DOHH2 (cell line): ENCODE data around the gene HCCS.

ENCODE experiments used
- H3F3A ChIP-seq: fragments of 200-600 bp; sonication (generic), shearing (Covaris generic); 2 replicates; pipeline ENCODE4 v1.6.0; 2016; ENCODE audit warnings: antibody characterized with exemption, mild to moderate bottlenecking; ENCODE audit not compliant: control insufficient read depth, insufficient read depth
- H3K27ac ChIP-seq: fragments of 200-600 bp; sonication (generic); 2 replicates; pipeline ENCODE4 v1.5.1; 2014; ENCODE audit warnings: low read depth, mild to moderate bottlenecking, low read length, moderate library complexity
- H3K27me3 ChIP-seq: fragments of 200-600 bp; sonication (generic); 2 replicates; pipeline ENCODE4 v1.6.1; 2014; ENCODE audit warnings: mild to moderate bottlenecking, low read length, mixed read lengths; ENCODE audit not compliant: control insufficient read depth
- H3K36me3 ChIP-seq: fragments of 200-600 bp; sonication (generic); 2 replicates; pipeline ENCODE4 v1.6.1; 2014; ENCODE audit warnings: mild to moderate bottlenecking, low read length, moderate library complexity, mixed read lengths; ENCODE audit not compliant: control insufficient read depth
- H3K4me1 ChIP-seq: fragments of 200-600 bp; sonication (generic); 2 replicates; pipeline ENCODE4 v1.6.1; 2014; ENCODE audit warnings: mild to moderate bottlenecking, low read length, mixed read lengths; ENCODE audit not compliant: control insufficient read depth
- H3K4me2 ChIP-seq: fragments of 200-600 bp; sonication (generic); 2 replicates; pipeline ENCODE4 v1.6.0; 2014; ENCODE audit warnings: mild to moderate bottlenecking, low read length, moderate library complexity
- H3K4me3 ChIP-seq: fragments of 200-600 bp; sonication (generic); 2 replicates; pipeline ENCODE4 v1.5.1; 2014; ENCODE audit warnings: mild to moderate bottlenecking, low read length, mixed read lengths
- H3K79me2 ChIP-seq: fragments of 200-600 bp; sonication (generic); 2 replicates; pipeline ENCODE4 v1.6.1; 2014; ENCODE audit warnings: mild to moderate bottlenecking, low read length, mixed read lengths; ENCODE audit not compliant: control insufficient read depth
- H3K9me2 ChIP-seq: fragments of 200-600 bp; sonication (generic); replicated peaks from 2 replicates; pipeline ENCODE4 v1.6.1; 2014; ENCODE audit warnings: mild to moderate bottlenecking, low read length, mixed read lengths; ENCODE audit not compliant: control insufficient read depth
- H3K9me3 ChIP-seq: fragments of 200-600 bp; sonication (generic); 2 replicates; pipeline ENCODE4 v1.6.1; 2014; ENCODE audit warnings: antibody characterized with exemption, low read length, mixed read lengths; ENCODE audit not compliant: control insufficient read depth, insufficient read depth
- H4K20me1 ChIP-seq: fragments of 200-600 bp; sonication (generic); 2 replicates; pipeline ENCODE4 v1.6.0; 2014; ENCODE audit warnings: low read depth, mild to moderate bottlenecking, antibody characterized with exemption, low read length, moderate library complexity; ENCODE audit not compliant: control insufficient read depth, insufficient read depth
- EZH2phosphoT487 ChIP-seq: fragments of 200-600 bp; sonication (generic); IDR thresholded peaks from 2 replicates; pipeline ENCODE4 v1.6.1; 2017; ENCODE audit warnings: borderline replicate concordance, mild to moderate bottlenecking, antibody characterized with exemption, low read length, moderate library complexity, mixed read lengths
- TF ChIP-seq, protein P1 (sequence below): fragments of 200-600 bp; sonication (generic); IDR thresholded peaks from one replicate; pipeline ENCODE4 v1.5.1; 2014; ENCODE audit warnings: antibody characterized with exemption, mild to moderate bottlenecking, low read depth, low read length; ENCODE audit not compliant: poor library complexity, severe bottlenecking

The HCCS gene

DNA sequence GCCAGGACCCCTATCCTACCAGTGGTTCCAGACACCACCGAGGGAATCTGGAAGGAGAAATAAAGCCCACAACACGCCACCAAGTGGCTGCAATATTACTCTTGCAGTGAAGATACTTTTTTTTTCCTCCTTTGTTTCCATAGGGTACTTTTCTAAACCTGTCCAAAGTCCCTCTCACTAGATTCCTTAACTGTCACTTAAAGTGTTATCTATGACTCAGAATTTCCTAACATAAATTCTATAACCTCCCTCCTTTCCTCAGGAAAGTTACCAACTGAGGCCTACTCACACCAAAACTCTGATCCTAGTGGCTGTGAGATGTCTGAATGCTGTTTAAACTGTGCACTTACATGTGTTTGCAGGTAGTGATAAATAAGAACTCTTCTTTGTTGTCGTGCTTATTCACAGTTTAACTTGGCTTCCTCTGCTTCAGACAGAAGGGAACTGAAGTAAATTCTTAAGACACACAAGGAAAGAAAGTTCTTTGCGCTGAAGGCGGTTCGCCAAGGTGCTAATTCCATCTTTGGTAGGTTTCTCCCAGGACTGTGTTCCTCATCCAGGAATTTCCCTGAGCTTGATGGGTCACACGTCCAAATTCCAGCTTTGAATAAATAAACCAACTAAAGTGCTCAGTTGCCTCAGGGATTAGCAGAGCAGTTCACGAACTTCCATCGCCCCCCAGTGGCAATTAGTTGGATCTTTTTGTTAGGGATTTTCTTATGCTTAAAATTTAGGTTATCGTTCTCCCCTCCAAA, 10.7 kb upstream of the HCCS start:
- TF ChIP-seq, protein P1, sequence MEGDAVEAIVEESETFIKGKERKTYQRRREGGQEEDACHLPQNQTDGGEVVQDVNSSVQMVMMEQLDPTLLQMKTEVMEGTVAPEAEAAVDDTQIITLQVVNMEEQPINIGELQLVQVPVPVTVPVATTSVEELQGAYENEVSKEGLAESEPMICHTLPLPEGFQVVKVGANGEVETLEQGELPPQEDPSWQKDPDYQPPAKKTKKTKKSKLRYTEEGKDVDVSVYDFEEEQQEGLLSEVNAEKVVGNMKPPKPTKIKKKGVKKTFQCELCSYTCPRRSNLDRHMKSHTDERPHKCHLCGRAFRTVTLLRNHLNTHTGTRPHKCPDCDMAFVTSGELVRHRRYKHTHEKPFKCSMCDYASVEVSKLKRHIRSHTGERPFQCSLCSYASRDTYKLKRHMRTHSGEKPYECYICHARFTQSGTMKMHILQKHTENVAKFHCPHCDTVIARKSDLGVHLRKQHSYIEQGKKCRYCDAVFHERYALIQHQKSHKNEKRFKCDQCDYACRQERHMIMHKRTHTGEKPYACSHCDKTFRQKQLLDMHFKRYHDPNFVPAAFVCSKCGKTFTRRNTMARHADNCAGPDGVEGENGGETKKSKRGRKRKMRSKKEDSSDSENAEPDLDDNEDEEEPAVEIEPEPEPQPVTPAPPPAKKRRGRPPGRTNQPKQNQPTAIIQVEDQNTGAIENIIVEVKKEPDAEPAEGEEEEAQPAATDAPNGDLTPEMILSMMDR: peak; percentile 36
- TF ChIP-seq EZH2phosphoT487: no peak
- H3K4me2 ChIP-seq: no peak overlapping the region
- no peak overlapping the region for H3K27ac ChIP-seq
- H3K9me2 ChIP-seq: no peaks in the 10 kb centered on the region
- no peaks in the 10 kb centered on the region for H3K27me3 ChIP-seq
- no peaks in the 10 kb centered on the region for H3K9me3 ChIP-seq
- H3K4me3 ChIP-seq: no peak overlapping the region
- H3K36me3 ChIP-seq: no peaks in the 10 kb centered on the region
- no peaks in the 10 kb centered on the region for H3K79me2 ChIP-seq
- H4K20me1 ChIP-seq: no peaks in the 10 kb centered on the region
- H3K4me1 ChIP-seq: peaks cover 5% of the 10 kb centered on the region; the same call in 1 of the 2 replicates
- H3F3A ChIP-seq: no peaks in the 10 kb centered on the region

DNA sequence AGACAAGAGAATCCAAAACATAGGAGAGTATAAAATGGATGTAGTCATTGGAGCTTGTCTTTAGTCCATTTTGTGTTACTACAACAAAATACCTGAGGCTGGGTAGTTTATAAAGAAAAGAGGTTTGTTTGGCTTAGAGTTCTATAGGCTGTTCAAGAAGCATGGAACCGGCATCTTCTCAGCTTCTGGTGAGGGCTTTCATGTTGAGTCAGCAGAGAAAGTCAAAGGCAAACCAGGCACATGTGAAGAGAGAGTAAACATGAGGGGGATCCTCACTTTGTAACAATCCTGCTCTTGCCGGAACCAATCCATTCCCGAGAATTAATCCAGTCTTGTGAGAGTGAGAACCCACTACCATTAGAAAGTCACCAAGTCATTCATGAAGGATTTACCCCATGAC, 8.1 kb upstream of the HCCS start:
- TF ChIP-seq, protein P1: no peak
- no peak for TF ChIP-seq EZH2phosphoT487
- H4K20me1 ChIP-seq: no peaks in the 10 kb centered on the region
- no peak overlapping the region for H3K4me3 ChIP-seq
- no peaks in the 10 kb centered on the region for H3F3A ChIP-seq
- H3K79me2 ChIP-seq: no peaks in the 10 kb centered on the region
- H3K27me3 ChIP-seq: no peaks in the 10 kb centered on the region
- no peak overlapping the region for H3K4me2 ChIP-seq
- no peak overlapping the region for H3K27ac ChIP-seq
- H3K4me1 ChIP-seq: peaks cover 5% of the 10 kb centered on the region; the same call in 1 of the 2 replicates
- no peaks in the 10 kb centered on the region for H3K36me3 ChIP-seq
- no peaks in the 10 kb centered on the region for H3K9me3 ChIP-seq
- no peaks in the 10 kb centered on the region for H3K9me2 ChIP-seq

DNA sequence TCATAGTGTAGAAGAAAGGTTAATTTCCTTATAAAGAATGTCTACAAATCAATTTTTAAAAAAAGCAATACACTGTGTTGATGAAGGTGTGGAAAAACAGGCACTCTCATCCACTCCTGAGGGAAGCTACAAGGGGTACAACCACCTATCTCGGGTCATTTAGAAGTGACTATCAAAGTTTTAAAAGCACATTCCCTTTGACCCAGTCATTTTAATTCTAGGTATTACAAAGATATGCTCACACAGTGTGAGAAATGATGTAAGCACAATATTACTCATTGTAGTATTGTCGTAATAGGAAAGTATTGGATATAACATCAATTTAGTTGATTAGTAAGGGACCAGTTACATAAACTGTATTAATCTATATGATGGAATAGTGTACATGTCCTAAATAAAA, 7.4 kb upstream of the HCCS start:
- Histone ChIP-seq H3K9me2 (no peaks in the 10 kb centered on the region), H3K4me1 (peaks cover 5% of the 10 kb centered on the region; the same call in 1 of the 2 replicates), H3K4me2 (no peak overlapping the region), H3K27me3 (no peaks in the 10 kb centered on the region), H3K27ac (no peak overlapping the region), H3K4me3 (no peak overlapping the region), H3K9me3 (no peaks in the 10 kb centered on the region), H3F3A (no peaks in the 10 kb centered on the region), H4K20me1 (no peaks in the 10 kb centered on the region), H3K36me3 (no peaks in the 10 kb centered on the region), H3K79me2 (no peaks in the 10 kb centered on the region)
- TF ChIP-seq, protein P1: no peak
- no peak for TF ChIP-seq EZH2phosphoT487
